K562 (cell line): Measurements from ENCODE around the gene IGF2. TPM values are rescaled to one million over a fixed set of nuclear protein-coding genes. Genes with fewer than 3 reads are reported as not detected.

Experiments used
- ATAC-seq: fragments of 200-7000 bp; cut with Tn5 transposase; 3 replicates; pipeline ENCODE4 v1.9.1; 2020; ENCODE audit warnings: moderate library complexity
- BruUV-seq: library from RNA; stranded (reverse); fragments of 400-500 nt; replicated peaks from 2 replicates; lab custom pipeline; 2021; lab: Mats Ljungman, UMichigan
- CTCF ChIA-PET: fragments of 300-600 bp; formaldehyde crosslinking; extraction: SDS; loops from one replicate; lab custom pipeline; 2021; ENCODE audit warnings: low intra/inter-chr PET ratio; lab: Yijun Ruan, JAX
- POLR2A ChIA-PET: fragments of 300-600, 350-650 bp; sonication (Branson Sonifier 250); formaldehyde crosslinking; extraction: SDS; loops from one replicate; lab custom pipeline; 2021; ENCODE audit warnings: antibody characterized with exemption, inconsistent platforms; lab: Yijun Ruan, JAX
- DNase-seq, 4 experiments: peaks; one replicate each; pipeline versions ENCODE4 v3.0.0 to v3.0.0-alpha.2; 2011 to 2018; ENCODE audit warnings: low spot score in 3 of 4, mixed read lengths in 3 of 4; ENCODE audit errors: extremely low read depth in 1 of 4
- FAIRE-seq: peaks from 2 replicates; lab custom pipeline; 2011; peaks lifted over from hg19 to GRCh38; lab: Jason Lieb, UNC
- H2AFZ ChIP-seq: 2 replicates; pipeline ENCODE4 v1.6.0; 2011; ENCODE audit warnings: low read depth, low read length, control low read depth, inconsistent platforms
- H3K27ac ChIP-seq: fragments of 200-600 bp; 3 replicates; pipeline ENCODE4 v1.8.0; 2011; ENCODE audit warnings: low read depth, mild to moderate bottlenecking, control low read depth, inconsistent platforms, low read length, moderate library complexity, mixed read lengths; ENCODE audit errors: extremely low read depth
- H3K27me3 ChIP-seq, 2 experiments: fragments of 300-600 bp in 1 of 2; 2 replicates in 1 of 2; 3 replicates in 1 of 2; pipeline versions ENCODE4 v1.6.0 to v1.8.0; 2011; ENCODE audit warnings: inconsistent platforms in 2 of 2, low read length in 2 of 2, mild to moderate bottlenecking in 1 of 2, mixed read lengths in 1 of 2, moderate library complexity in 1 of 2; ENCODE audit not compliant: control insufficient read depth in 2 of 2, insufficient read depth in 2 of 2
- H3K36me3 ChIP-seq: fragments of 300-600 bp; 3 replicates; pipeline ENCODE4 v1.8.0; 2011; ENCODE audit warnings: mild to moderate bottlenecking, low read length, inconsistent platforms; ENCODE audit not compliant: control insufficient read depth, insufficient read depth
- H3K4me1 ChIP-seq, 2 experiments: fragments of 200-600 bp in 1 of 2; replicated peaks in 1 of 2; 2 replicates in 1 of 2; 3 replicates in 1 of 2; pipeline versions ENCODE4 v1.5.1 to v1.8.0; 2011; ENCODE audit warnings: inconsistent platforms in 2 of 2, low read length in 2 of 2, mild to moderate bottlenecking in 1 of 2, mixed read lengths in 1 of 2, moderate library complexity in 1 of 2; ENCODE audit not compliant: control insufficient read depth in 2 of 2, insufficient read depth in 2 of 2
- H3K4me2 ChIP-seq: 2 replicates; pipeline ENCODE4 v1.6.1; 2011; ENCODE audit warnings: low read length, control low read depth, inconsistent platforms, mixed read lengths; ENCODE audit not compliant: insufficient read depth
- H3K4me3 ChIP-seq: fragments of 200-600 bp; sonication (generic), shearing (Covaris generic); 2 replicates; pipeline ENCODE4 v1.5.1; 2016; ENCODE audit warnings: control low read depth, inconsistent platforms
- H3K79me2 ChIP-seq: fragments of 200-600 bp; 3 replicates; pipeline ENCODE4 v1.8.0; 2011; ENCODE audit warnings: low read length, inconsistent platforms; ENCODE audit not compliant: control insufficient read depth, insufficient read depth
- H3K9ac ChIP-seq, 2 experiments: 2 replicates each; pipeline versions ENCODE4 v1.6.0 to v1.6.1; 2011; ENCODE audit warnings: low read depth in 2 of 2, low read length in 2 of 2, control low read depth in 1 of 2, inconsistent platforms in 1 of 2, mild to moderate bottlenecking in 1 of 2, mixed read lengths in 1 of 2; ENCODE audit not compliant: insufficient read depth in 1 of 2
- H3K9me1 ChIP-seq: one replicate; pipeline ENCODE4 v1.6.0; 2011; ENCODE audit warnings: inconsistent platforms, mild to moderate bottlenecking, low read length, moderate library complexity; ENCODE audit not compliant: control insufficient read depth, insufficient read depth
- H3K9me3 ChIP-seq: replicated peaks from 2 replicates; pipeline ENCODE4 v1.5.1; 2011; ENCODE audit warnings: low read depth, low read length, inconsistent platforms; ENCODE audit not compliant: control insufficient read depth, insufficient read depth
- H4K20me1 ChIP-seq: replicated peaks from 2 replicates; pipeline ENCODE4 v1.6.1; 2011; ENCODE audit warnings: low read length, inconsistent platforms, mixed read lengths; ENCODE audit not compliant: control insufficient read depth, insufficient read depth
- ESRRA ChIP-seq: fragments of 450-650 bp; IDR thresholded peaks from 2 replicates; pipeline ENCODE4 v1.6.1; 2014; ENCODE audit warnings: low read depth, mild to moderate bottlenecking, moderate library complexity, borderline replicate concordance
- ILF3 ChIP-seq: fragments of 450-650 bp; IDR thresholded peaks from 2 replicates; pipeline ENCODE4 v1.6.1; 2018; ENCODE audit warnings: antibody characterized with exemption, mild to moderate bottlenecking, moderate library complexity, borderline replicate concordance
- PRPF4 ChIP-seq: fragments of 200-400 bp; formaldehyde crosslinking; IDR thresholded peaks from one replicate; pipeline ENCODE4 v1.6.1; 2017; ENCODE audit warnings: low read length, low read depth, mild to moderate bottlenecking; ENCODE audit not compliant: insufficient read depth, poor library complexity, severe bottlenecking
- TFAP4 ChIP-seq: sonication (generic); formaldehyde crosslinking; IDR thresholded peaks from 2 replicates; pipeline ENCODE4 v1.8.0; 2022; ENCODE audit warnings: missing genetic modification reagents, mild to moderate bottlenecking, moderate library complexity, borderline replicate concordance
- ZKSCAN1 ChIP-seq: fragments of 150-350 bp; IDR thresholded peaks from 2 replicates; pipeline ENCODE4 v1.6.1; 2016; ENCODE audit warnings: low read depth, low read length
- ZNF274 ChIP-seq: IDR thresholded peaks from 2 replicates; pipeline ENCODE4 v1.6.1; 2011; ENCODE audit warnings: low read depth, mild to moderate bottlenecking, low read length, moderate library complexity, borderline replicate concordance
- ZNF592 ChIP-seq: fragments of 450-650 bp; IDR thresholded peaks from 2 replicates; pipeline ENCODE4 v1.6.1; 2017; ENCODE audit warnings: antibody characterized with exemption, mild to moderate bottlenecking
- WGBS: fragments of 100-300 bp; shearing (Covaris generic); methylation state at CpG from one replicate; pipeline ENCODE4 v1.1.6; 2016; ENCODE audit warnings: low coverage, mixed read lengths; ENCODE audit not compliant: insufficient coverage; ENCODE audit errors: missing lambda C conversion rate; 5-methylcytosine and 5-hydroxymethylcytosine counted together
- in situ Hi-C: fragments of 300-500 bp; cut with MboI; formaldehyde crosslinking; loops from 4 replicates; pipeline ENCODE4 v1.15.0; 2018; ENCODE audit warnings: inconsistent platforms, mixed read lengths
- intact Hi-C: fragments of 100-400 bp; cut with micrococcal nuclease; formaldehyde crosslinking; loops from 2 replicates; pipeline ENCODE4 v1.14.2; 2022
- polyA plus RNA-seq, 8 experiments: library from polyadenylated mRNA; depleted of rRNA in 4 of 8; stranded (reverse) in 5 of 8; unstranded in 3 of 8; fragments of >200 nt; fragmentation: Nextera tagmentation in 2 of 8; fragmentation: Illumina TruSeq in 1 of 8; extraction: Ambion mirVana in 2 of 8; extraction: Trizol in 1 of 8; gene quantifications; 2 replicates each; pipeline versions ENCODE4 v1.2.1 to v1.2.3, GENCODE V29; 2011 to 2014; ENCODE audit warnings: inconsistent platforms in 1 of 8, missing spikeins in 1 of 8
- total RNA-seq, 7 experiments: library from RNA; depleted of rRNA in 6 of 7; stranded (reverse); fragments of >200 nt in 6 of 7; fragmentation: Illumina TruSeq in 2 of 7; extraction: Trizol in 2 of 7; gene quantifications; 2 replicates each; pipeline versions ENCODE4 v1.2.1 to v1.2.3, GENCODE V29; 2011 to 2021; ENCODE audit warnings: low replicate concordance in 1 of 7
- TF ChIP-seq, protein P1 (sequence below): fragments of 250-450 bp; sonication (Bioruptor Pico); IDR thresholded peaks from 2 replicates; pipeline ENCODE4 v1.4.0; 2020; ENCODE audit warnings: mild to moderate bottlenecking, moderate library complexity, borderline replicate concordance

IGF2 gene
- total and polyA plus RNA-seq, 9 of the 15 experiments (the other 6 are each of a cell fraction or from before 2014, with no cell fraction given) = 0.16 TPM; not detected in 8

- H2AFZ ChIP-seq = no peak overlapping the region
- WGBS = 6% methylated on average over 9 of the region's 9 CpGs
- in situ Hi-C loops (no loop called here), intact Hi-C loops (no loop called here)
- H4K20me1 ChIP-seq = peaks cover 18% of the 10 kb centered on the region
- H3K4me1 ChIP-seq = peaks cover 0 to 15% of the 10 kb centered on the region in 2 experiments; a peak in 2 of 5 replicates
- no TSS peak for BruUV-seq
- H3K79me2 ChIP-seq = no peaks in the 10 kb centered on the region
- H3K9me1 ChIP-seq = no peaks in the 10 kb centered on the region
- no peaks in the 10 kb centered on the region for H3K9me3 ChIP-seq
- FAIRE-seq (peak; percentile 99), ATAC-seq (peak; percentile 100), DNase-seq (peak; percentile 78 to 96 (median 94))
- no peak overlapping the region; the same call in 1 of the 2 replicates for H3K4me2 ChIP-seq
- ChIA-PET CTCF (no interaction called here), POLR2A (interaction anchor here (0.6 kb wide), 2 partner anchors 10 to 574 kb away, joined by 3 read pairs; no protein-coding TSS in a partner anchor)
- no peak overlapping the region for H3K9ac ChIP-seq
- no peak overlapping the region for H3K4me3 ChIP-seq
- H3K27me3 ChIP-seq = peaks cover 6 to 63% of the 10 kb centered on the region in 2 experiments; a peak in 4 of 5 replicates
- no peaks in the 10 kb centered on the region for H3K36me3 ChIP-seq
- no peak overlapping the region for H3K27ac ChIP-seq
- TF ChIP-seq PRPF4 (no peak), ZNF592 (no peak), ESRRA (peak; percentile 31; the same call in 1 of the 2 replicates), ILF3 (no peak), ZKSCAN1 (no peak), ZNF274 (no peak), TFAP4 (no peak)
- TF ChIP-seq, protein P1, sequence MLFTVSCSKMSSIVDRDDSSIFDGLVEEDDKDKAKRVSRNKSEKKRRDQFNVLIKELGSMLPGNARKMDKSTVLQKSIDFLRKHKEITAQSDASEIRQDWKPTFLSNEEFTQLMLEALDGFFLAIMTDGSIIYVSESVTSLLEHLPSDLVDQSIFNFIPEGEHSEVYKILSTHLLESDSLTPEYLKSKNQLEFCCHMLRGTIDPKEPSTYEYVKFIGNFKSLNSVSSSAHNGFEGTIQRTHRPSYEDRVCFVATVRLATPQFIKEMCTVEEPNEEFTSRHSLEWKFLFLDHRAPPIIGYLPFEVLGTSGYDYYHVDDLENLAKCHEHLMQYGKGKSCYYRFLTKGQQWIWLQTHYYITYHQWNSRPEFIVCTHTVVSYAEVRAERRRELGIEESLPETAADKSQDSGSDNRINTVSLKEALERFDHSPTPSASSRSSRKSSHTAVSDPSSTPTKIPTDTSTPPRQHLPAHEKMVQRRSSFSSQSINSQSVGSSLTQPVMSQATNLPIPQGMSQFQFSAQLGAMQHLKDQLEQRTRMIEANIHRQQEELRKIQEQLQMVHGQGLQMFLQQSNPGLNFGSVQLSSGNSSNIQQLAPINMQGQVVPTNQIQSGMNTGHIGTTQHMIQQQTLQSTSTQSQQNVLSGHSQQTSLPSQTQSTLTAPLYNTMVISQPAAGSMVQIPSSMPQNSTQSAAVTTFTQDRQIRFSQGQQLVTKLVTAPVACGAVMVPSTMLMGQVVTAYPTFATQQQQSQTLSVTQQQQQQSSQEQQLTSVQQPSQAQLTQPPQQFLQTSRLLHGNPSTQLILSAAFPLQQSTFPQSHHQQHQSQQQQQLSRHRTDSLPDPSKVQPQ = no peak
Observed at GRCh38 chr11:2089536-2090165, 49.5 kb downstream of the IGF2 start.
